Pancreas (tissue), 10 donors: Measurements from ENCODE around the gene BCAR3. TPM values are rescaled to one million over a fixed set of nuclear protein-coding genes. Genes with fewer than 3 reads are reported as not detected.

Experiments used
- ATAC-seq, 4 donors: fragments of 200-7000 bp; cut with Tn5 transposase; one replicate each; pipeline versions ENCODE4 v1.8.0 to v1.9.1; 2020; ENCODE audit warnings: mild to moderate bottlenecking in 4 of 4, moderate library complexity in 4 of 4
- DNase-seq, 6 donors: peaks; one replicate each; pipeline ENCODE4 v3.0.0-alpha.2; 2020
- FAIRE-seq: peaks from 2 replicates; lab custom pipeline; 2012; peaks lifted over from hg19 to GRCh38; lab: Jason Lieb, UNC
- H3K27ac ChIP-seq, 4 donors: fragments of 200-600 bp; sonication (generic); 1 replicate in 3 of 4; 2 replicates in 1 of 4; pipeline versions ENCODE4 v1.5.0 to v1.8.0; 2020
- H3K27me3 ChIP-seq, 4 donors: fragments of 200-600 bp; one replicate each; pipeline ENCODE4 v1.8.0; 2021
- H3K36me3 ChIP-seq, 3 donors: fragments of 200-600 bp; sonication (generic) in 1 of 3; one replicate each; pipeline versions ENCODE4 v1.5.0 to v1.8.0; 2020 to 2021
- H3K4me1 ChIP-seq, 3 donors: fragments of 200-600 bp; one replicate each; pipeline ENCODE4 v1.8.0; 2021
- H3K4me3 ChIP-seq, 4 donors: fragments of 200-600 bp; sonication (generic) in 2 of 4; one replicate each; pipeline versions ENCODE4 v1.5.0 to v1.8.0; 2020 to 2021
- H3K9me3 ChIP-seq, 4 donors: fragments of 200-600 bp; one replicate each; pipeline ENCODE4 v1.8.0; 2021
- WGBS, 2 donors: extraction: QIAGEN DNeasy Blood & Tissue Kit; methylation state at CpG; one replicate each; pipeline ENCODE4 v1.1.7; 2013; 5-methylcytosine and 5-hydroxymethylcytosine counted together
- intact Hi-C, 3 donors: fragments of 100-400 bp; cut with DNase I; formaldehyde crosslinking; loops; one replicate each; pipeline versions ENCODE4 v1.11.1 to v1.14.2; 2022
- polyA plus RNA-seq, 2 donors: library from polyadenylated mRNA; stranded (reverse); fragments of 200-250 nt; gene quantifications; one replicate each; pipeline ENCODE4 v1.2.3, GENCODE V29; 2013
- total RNA-seq, 6 donors: library from RNA; stranded (reverse); fragmentation: NEBNext Ultra II Directional in 4 of 6; extraction: Animal tissue kit (Norgen Biotek cat#: 25700) in 4 of 6; gene quantifications; one replicate each; pipeline versions ENCODE4 v1.2.1 to v1.2.4, GENCODE V29; 2021 to 2023
- TF ChIP-seq, protein P1 (sequence below), 4 donors: fragments of 200-600 bp; sonication (generic) in 3 of 4; IDR thresholded peaks; one replicate each; pipeline versions ENCODE4 v1.5.0 to v1.8.0; 2021; ENCODE audit warnings: antibody characterized with exemption in 4 of 4
- donor health status: healthy with polysubstance abuse.
- donor health status: DM: no; HTN: no; CAD: no; lungs with moderate emphysema.
- donor health status: DM: no; HTN: no; CAD: no.
- donor health status: control.
- donor health status: control.
- donor health status: Bipolar disorder and iron deficiency.
- donor health status: DM: yes; HTN: yes; CAD: no.
- donor health status: DM: no; HTN: no; CAD: no.
- donor health status: DM: no; HTN: no; CAD: no.
- donor health status: DM: yes; HTN: yes; CAD: no.

Gene BCAR3
- total and polyA plus RNA-seq, 8 donors, result 2.4 to 8.2 (median 4.9) TPM

DNA sequence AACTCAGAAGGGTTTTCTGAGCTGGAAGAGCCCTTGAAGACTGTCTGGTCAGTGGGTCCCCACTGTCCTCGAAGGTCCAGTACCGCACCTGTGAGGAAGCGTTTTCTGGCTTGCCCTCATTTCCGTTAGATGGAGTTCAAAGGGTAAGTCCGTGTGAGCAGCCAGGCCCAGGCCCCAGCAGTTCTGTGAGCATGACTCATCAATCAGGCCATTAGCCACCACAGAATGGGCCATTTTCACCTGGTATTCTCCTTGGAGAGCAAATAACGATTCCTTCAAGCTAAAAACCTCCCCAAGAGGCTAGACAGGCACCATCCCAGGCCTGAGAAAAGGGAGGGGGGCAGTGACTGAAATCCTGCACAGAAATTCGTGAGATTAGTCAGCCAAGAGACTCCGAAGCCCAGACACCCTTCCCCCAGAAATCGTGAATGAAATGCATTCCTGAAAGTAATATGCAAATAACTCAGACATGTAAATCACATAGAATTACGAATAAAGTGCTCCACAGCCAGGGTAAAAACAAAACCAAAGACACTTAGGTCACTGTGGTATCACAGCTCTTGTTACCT lies 66.0 kb downstream of the BCAR3 start:
- FAIRE-seq (no peak), ATAC-seq (no peak), DNase-seq (no peak)
- peaks cover 17 to 30% (median 24%) of the 10 kb centered on the region in 3 donors for H3K4me1 ChIP-seq
- H3K27ac ChIP-seq, result no peak overlapping the region
- H3K36me3 ChIP-seq, result no peaks in the 10 kb centered on the region
- intact Hi-C loops, result no loop called here
- H3K4me3 ChIP-seq, result no peak overlapping the region
- WGBS, 2 donors, result 86 to 91% methylated on average over 10 of the region's 10 CpGs
- no peaks in the 10 kb centered on the region for H3K27me3 ChIP-seq
- H3K9me3 ChIP-seq, result no peaks in the 10 kb centered on the region
- TF ChIP-seq, protein P1, sequence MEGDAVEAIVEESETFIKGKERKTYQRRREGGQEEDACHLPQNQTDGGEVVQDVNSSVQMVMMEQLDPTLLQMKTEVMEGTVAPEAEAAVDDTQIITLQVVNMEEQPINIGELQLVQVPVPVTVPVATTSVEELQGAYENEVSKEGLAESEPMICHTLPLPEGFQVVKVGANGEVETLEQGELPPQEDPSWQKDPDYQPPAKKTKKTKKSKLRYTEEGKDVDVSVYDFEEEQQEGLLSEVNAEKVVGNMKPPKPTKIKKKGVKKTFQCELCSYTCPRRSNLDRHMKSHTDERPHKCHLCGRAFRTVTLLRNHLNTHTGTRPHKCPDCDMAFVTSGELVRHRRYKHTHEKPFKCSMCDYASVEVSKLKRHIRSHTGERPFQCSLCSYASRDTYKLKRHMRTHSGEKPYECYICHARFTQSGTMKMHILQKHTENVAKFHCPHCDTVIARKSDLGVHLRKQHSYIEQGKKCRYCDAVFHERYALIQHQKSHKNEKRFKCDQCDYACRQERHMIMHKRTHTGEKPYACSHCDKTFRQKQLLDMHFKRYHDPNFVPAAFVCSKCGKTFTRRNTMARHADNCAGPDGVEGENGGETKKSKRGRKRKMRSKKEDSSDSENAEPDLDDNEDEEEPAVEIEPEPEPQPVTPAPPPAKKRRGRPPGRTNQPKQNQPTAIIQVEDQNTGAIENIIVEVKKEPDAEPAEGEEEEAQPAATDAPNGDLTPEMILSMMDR (IDR thresholded peaks at IDR 0.05), result no peak

DNA sequence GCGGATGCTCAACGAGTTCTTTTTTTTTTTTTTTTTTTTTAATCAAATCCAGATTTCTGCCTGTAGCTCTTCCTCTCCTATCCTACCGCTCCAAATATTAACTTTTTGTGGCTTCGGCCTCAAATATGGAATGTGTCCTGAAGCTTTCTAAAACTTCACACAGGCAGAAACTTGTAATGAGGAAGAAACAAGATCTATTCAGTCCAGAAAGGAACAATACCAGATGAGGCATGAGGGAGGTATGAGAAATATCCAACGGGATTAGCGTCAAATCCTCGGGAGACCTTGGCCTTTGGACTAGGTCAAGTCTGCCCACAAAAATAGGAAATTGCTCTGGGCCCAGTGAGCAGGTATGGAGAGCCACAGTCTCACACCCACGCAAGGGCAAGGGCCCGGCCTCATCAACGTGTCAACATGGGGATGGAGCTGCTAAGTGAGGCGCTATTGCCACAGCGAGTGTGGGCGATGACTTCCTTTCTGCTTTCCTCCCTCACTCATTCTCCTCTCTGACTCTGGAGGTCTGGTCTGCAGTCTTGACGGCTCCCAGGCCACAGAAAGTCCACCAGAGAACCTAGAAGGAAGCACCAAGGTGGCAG lies 66.6 kb downstream of the BCAR3 start:
- TF ChIP-seq, protein P1 (IDR thresholded peaks at IDR 0.05), result no peak
- ATAC-seq, result no peak

DNA sequence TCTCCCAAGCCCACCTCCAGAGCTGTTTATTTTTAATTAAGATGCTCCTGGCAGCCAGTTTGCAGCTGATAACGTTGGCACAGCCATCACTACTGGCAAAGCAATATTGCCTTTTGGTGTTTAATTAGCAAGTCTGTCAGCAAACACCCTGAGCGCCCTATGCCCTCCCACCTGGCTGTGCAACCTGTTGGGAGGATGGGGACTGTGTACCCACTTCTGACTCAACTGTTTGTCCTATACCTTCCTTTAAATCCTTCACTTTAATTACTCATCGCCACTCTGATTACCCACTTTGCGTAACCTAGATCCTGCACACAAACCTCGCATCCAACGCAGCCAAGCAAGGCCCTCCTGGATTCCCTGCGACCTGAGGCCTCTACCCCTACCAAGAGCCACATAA lies 67.1 kb downstream of the BCAR3 start:
- H3K4me1 ChIP-seq, result peaks cover 17 to 30% (median 24%) of the 10 kb centered on the region in 3 donors
- FAIRE-seq (no peak), DNase-seq (no peak), ATAC-seq (no peak)
- TF ChIP-seq, protein P1 (IDR thresholded peaks at IDR 0.05), result no peak
- no peaks in the 10 kb centered on the region for H3K9me3 ChIP-seq
- H3K36me3 ChIP-seq, result no peaks in the 10 kb centered on the region
- 71 to 72% methylated on average over 7 of the region's 7 CpGs for WGBS, 2 donors
- intact Hi-C loops, result no loop called here
- H3K4me3 ChIP-seq, result no peak overlapping the region
- H3K27me3 ChIP-seq, result no peaks in the 10 kb centered on the region
- H3K27ac ChIP-seq, result peak overlapping the region; percentile 19 to 74 (median 49)

More for the DNA sequence above, 66.6 kb downstream of the BCAR3 start:
- intact Hi-C loops, result no loop called here
- DNase-seq, result no peak
- H3K27ac ChIP-seq, result peak overlapping the region in 1 of 4 donors; percentile 74
- H3K4me1 ChIP-seq, result peaks cover 17 to 30% (median 24%) of the 10 kb centered on the region in 3 donors
- H3K27me3 ChIP-seq, result no peaks in the 10 kb centered on the region
- H3K9me3 ChIP-seq, result no peaks in the 10 kb centered on the region
- 87 to 91% methylated on average over 14 of the region's 14 CpGs for WGBS, 2 donors
- H3K36me3 ChIP-seq, result no peaks in the 10 kb centered on the region
- no peak overlapping the region for H3K4me3 ChIP-seq
- no peak for FAIRE-seq

DNA sequence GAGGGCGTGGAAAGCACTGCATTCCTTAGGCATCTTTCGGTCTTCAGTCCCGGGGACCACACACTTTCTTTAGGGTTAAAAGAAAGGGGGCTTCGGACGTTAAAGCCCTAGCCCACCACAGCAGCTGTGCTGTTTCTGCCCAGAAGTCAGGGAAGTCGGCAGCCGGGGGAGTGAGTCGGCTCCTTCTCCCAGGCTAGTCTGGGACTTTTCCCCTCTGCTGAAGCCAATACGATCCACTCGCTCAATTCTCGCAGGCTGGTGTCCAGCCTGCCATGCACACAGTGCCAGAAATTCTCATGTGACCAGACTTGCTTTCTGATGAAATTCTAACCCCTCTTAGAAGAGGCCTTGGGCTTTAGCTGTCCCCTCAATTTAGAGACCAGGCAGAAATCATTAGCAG lies 67.7 kb downstream of the BCAR3 start:
- peaks cover 17 to 30% (median 24%) of the 10 kb centered on the region in 3 donors for H3K4me1 ChIP-seq
- ATAC-seq (peak; percentile 42 to 67 (median 64)), DNase-seq (peak in 5 of 6 donors; percentile 38 to 67 (median 46)), FAIRE-seq (no peak)
- H3K9me3 ChIP-seq, result no peaks in the 10 kb centered on the region
- 7% methylated on average over 11 of the region's 11 CpGs for WGBS, 2 donors
- H3K4me3 ChIP-seq, result peak overlapping the region in 2 of 4 donors; percentile 37 to 45
- TF ChIP-seq, protein P1 (IDR thresholded peaks at IDR 0.05), result no peak
- H3K27me3 ChIP-seq, result no peaks in the 10 kb centered on the region
- intact Hi-C loops, result no loop called here
- peak overlapping the region; percentile 19 to 74 (median 49) for H3K27ac ChIP-seq
- no peaks in the 10 kb centered on the region for H3K36me3 ChIP-seq

DNA sequence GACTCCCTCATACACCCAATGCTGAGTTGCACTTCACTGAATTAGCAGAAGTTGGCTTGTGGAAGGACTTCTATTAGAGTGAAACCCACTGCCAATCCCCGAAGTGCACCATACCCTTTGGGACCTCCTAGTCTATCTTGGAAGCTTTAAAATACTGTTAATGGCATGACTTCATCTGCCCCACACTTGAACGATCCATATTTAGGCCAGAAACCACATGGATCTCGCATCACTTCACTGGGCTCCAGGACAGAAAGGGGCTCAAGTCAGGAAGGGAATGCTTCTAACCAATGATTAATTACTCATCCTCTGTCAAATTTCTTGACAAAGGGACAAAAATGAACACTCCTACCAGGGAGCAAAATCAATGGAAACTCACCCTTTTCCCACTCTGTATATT lies 69.1 kb downstream of the BCAR3 start:
- Histone ChIP-seq H3K4me3 (no peak overlapping the region), H3K27ac (no peak overlapping the region), H3K27me3 (no peaks in the 10 kb centered on the region), H3K9me3 (no peaks in the 10 kb centered on the region), H3K36me3 (no peaks in the 10 kb centered on the region), H3K4me1 (peaks cover 10 to 24% (median 17%) of the 10 kb centered on the region in 3 donors)
- intact Hi-C loops, result no loop called here
- WGBS, 2 donors, result 86 to 89% methylated on average over 3 of the region's 3 CpGs
- no peak for ATAC-seq
- TF ChIP-seq, protein P1 (IDR thresholded peaks at IDR 0.05), result no peak
- FAIRE-seq, result no peak
- DNase-seq, result no peak
